Measurements from ENCODE around the gene DHX40. TPM values are rescaled to one million over a fixed set of nuclear protein-coding genes. Genes with fewer than 3 reads are reported as not detected.

Gene DHX40
- polyA plus RNA-seq, 3 donors, result 75.3 to 94.2 (median 82.6) TPM

Other genes starting within 250 kb of the DHX40 start
- 10 to 100 TPM; 32.1 to 47.0 (median 37.6) TPM for gene YPEL2, start 234.0 kb upstream of the DHX40 start, polyA plus RNA-seq (ENCODE audit: insufficient read length in 3 of 3)
- 100 to 1,000 TPM; 278 to 338 (median 314) TPM for gene CLTC, start 54.3 kb downstream of the DHX40 start, polyA plus RNA-seq (ENCODE audit: insufficient read length in 3 of 3)
- gene PTRH2, start 141.8 kb downstream of the DHX40 start, polyA plus RNA-seq (ENCODE audit: insufficient read length in 3 of 3), result 10 to 100 TPM; 24.8 to 27.0 (median 25.5) TPM
- gene VMP1, start 142.0 kb downstream of the DHX40 start, polyA plus RNA-seq (ENCODE audit: insufficient read length in 3 of 3), result 100 to 1,000 TPM in 1 of 3 donors, 10 to 100 TPM in 2; 93.4 to 108 (median 97.7) TPM